Measurements from ENCODE around the gene THSD4. TPM values are rescaled to one million over a fixed set of nuclear protein-coding genes. Genes with fewer than 3 reads are reported as not detected.
A peak's percentile ranks its signal among the peaks of the same experiment; 100 is the strongest.

The THSD4 gene
- total RNA-seq, 1 experiment from 2014 or later: 24.2 TPM

- no peak for TF ChIP-seq CTCF (IDR thresholded peaks at IDR 0.05; ENCODE audit: unreplicated experiment)
- CTCF ChIA-PET: interaction anchor here (0.7 to 1.3 kb wide), 2 partner anchors 7 to 9 kb away, joined by 3 to 7 read pairs; no protein-coding TSS in a partner anchor
- no TSS peak for BruUV-seq (replicated peaks)
- Mint-ChIP-seq H3K27me3 (ENCODE audit: unreplicated experiment) (no peaks in the 10 kb centered on the region), H3K4me3 (ENCODE audit: low read depth, unreplicated experiment) (no peak overlapping the region), H3K4me1 (ENCODE audit: low read depth, unreplicated experiment) (peaks cover 29% of the 10 kb centered on the region), H3K9me3 (ENCODE audit: low read depth, unreplicated experiment) (no peaks in the 10 kb centered on the region), H3K27ac (ENCODE audit: unreplicated experiment) (no peak overlapping the region), H3K36me3 (ENCODE audit: insufficient read depth, unreplicated experiment) (peaks cover 12% of the 10 kb centered on the region)
- intact Hi-C loops (cut with micrococcal nuclease; ENCODE audit: unreplicated experiment): no loop called here
- no peak for DNase-seq
Observed at GRCh38 chr15:71120428-71120944, 5.2 kb downstream of the THSD4 start.

GRCh38 chr15:71121442-71121841 is 6.2 kb downstream of the THSD4 start:
- Mint-ChIP-seq H3K27me3 (ENCODE audit: unreplicated experiment) (no peaks in the 10 kb centered on the region), H3K4me1 (ENCODE audit: low read depth, unreplicated experiment) (peaks cover 28% of the 10 kb centered on the region), H3K9me3 (ENCODE audit: low read depth, unreplicated experiment) (no peaks in the 10 kb centered on the region), H3K27ac (ENCODE audit: unreplicated experiment) (no peak overlapping the region), H3K36me3 (ENCODE audit: insufficient read depth, unreplicated experiment) (peaks cover 2% of the 10 kb centered on the region), H3K4me3 (ENCODE audit: low read depth, unreplicated experiment) (no peak overlapping the region)
- no peak for TF ChIP-seq CTCF (IDR thresholded peaks at IDR 0.05; ENCODE audit: unreplicated experiment)
- DNase-seq: no peak
- CTCF ChIA-PET: no interaction called here
- intact Hi-C loops (cut with micrococcal nuclease; ENCODE audit: unreplicated experiment): no loop called here
- no TSS peak for BruUV-seq (replicated peaks)

- BruUV-seq (replicated peaks): no TSS peak
- TF ChIP-seq CTCF (IDR thresholded peaks at IDR 0.05; ENCODE audit: unreplicated experiment): no peak
- H3K36me3 Mint-ChIP-seq (ENCODE audit: insufficient read depth, unreplicated experiment): no peaks in the 10 kb centered on the region
- H3K9me3 Mint-ChIP-seq (ENCODE audit: low read depth, unreplicated experiment): no peaks in the 10 kb centered on the region
- no peak overlapping the region for H3K4me3 Mint-ChIP-seq (ENCODE audit: low read depth, unreplicated experiment)
- DNase-seq: no peak
- no peaks in the 10 kb centered on the region for H3K27me3 Mint-ChIP-seq (ENCODE audit: unreplicated experiment)
- no peak overlapping the region for H3K27ac Mint-ChIP-seq (ENCODE audit: unreplicated experiment)
- intact Hi-C loops (cut with micrococcal nuclease; ENCODE audit: unreplicated experiment): loop anchor here (5.0 kb wide), 1 partner anchor 172 kb away; no protein-coding TSS in a partner anchor
- CTCF ChIA-PET: no interaction called here
- peaks cover 21% of the 10 kb centered on the region for H3K4me1 Mint-ChIP-seq (ENCODE audit: low read depth, unreplicated experiment)
Observed at GRCh38 chr15:71124937-71125790, 9.9 kb downstream of the THSD4 start.

GRCh38 chr15:71125831-71126450 is 10.7 kb downstream of the THSD4 start:
- Mint-ChIP-seq H3K27me3 (ENCODE audit: unreplicated experiment) (no peaks in the 10 kb centered on the region), H3K4me1 (ENCODE audit: low read depth, unreplicated experiment) (peaks cover 25% of the 10 kb centered on the region), H3K9me3 (ENCODE audit: low read depth, unreplicated experiment) (no peaks in the 10 kb centered on the region), H3K27ac (ENCODE audit: unreplicated experiment) (no peak overlapping the region), H3K4me3 (ENCODE audit: low read depth, unreplicated experiment) (no peak overlapping the region), H3K36me3 (ENCODE audit: insufficient read depth, unreplicated experiment) (no peaks in the 10 kb centered on the region)
- no peak for DNase-seq
- CTCF ChIA-PET: no interaction called here
- no TSS peak for BruUV-seq (replicated peaks)
- peak; percentile 38 for TF ChIP-seq CTCF (IDR thresholded peaks at IDR 0.05; ENCODE audit: unreplicated experiment)
- intact Hi-C loops (cut with micrococcal nuclease; ENCODE audit: unreplicated experiment): loop anchor here (5.0 kb wide), 1 partner anchor 171 kb away; no protein-coding TSS in a partner anchor
